Measurements from ENCODE around the gene SIT1.
"Not testable (repeated sequence)": the region's sequence is repeated elsewhere in the genome, so short reads cannot be mapped to it uniquely, and the experiment has no call there.

SIT1 gene

DNA sequence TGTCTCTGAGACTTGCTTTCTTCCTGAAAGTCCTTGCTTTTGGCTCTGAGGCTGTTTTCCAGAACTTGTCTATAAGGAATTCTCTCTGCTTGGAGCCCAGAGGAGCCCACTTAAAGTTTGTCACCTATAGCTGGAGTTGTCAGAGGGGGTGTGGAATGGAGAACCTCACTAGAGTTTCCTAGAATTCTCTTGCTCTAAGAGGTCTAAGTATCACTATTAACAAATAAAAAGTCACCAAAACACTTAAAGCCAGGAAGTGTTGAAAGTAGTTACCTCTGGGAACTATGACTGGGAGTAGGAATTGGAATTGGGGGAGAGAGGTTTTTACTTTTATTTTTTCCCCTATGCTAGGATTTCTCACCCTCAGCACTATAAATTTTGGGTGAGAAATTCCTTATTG, 15.0 kb downstream of the SIT1 start:
- no peak for DNase-seq

DNA sequence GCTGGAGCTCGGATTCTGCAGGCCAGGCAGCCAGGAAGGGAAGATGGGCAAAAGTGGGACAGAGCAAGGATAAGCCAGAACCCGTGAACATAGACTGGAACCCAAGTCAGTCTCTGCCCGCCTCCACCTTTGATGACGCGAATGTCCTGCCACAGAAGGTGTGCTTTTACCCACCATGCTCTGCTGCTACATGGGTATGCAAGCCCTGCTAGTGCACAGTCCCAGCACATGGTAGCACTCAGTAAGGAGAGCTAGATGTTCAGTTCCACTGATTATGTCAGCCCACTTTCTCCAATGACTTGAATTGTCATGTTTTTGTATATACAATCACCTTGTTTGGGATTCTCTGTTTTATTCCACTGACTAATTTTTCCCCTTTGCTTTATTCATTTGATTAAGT, 21.1 kb downstream of the SIT1 start:
- DNase-seq, result no peak

DNA sequence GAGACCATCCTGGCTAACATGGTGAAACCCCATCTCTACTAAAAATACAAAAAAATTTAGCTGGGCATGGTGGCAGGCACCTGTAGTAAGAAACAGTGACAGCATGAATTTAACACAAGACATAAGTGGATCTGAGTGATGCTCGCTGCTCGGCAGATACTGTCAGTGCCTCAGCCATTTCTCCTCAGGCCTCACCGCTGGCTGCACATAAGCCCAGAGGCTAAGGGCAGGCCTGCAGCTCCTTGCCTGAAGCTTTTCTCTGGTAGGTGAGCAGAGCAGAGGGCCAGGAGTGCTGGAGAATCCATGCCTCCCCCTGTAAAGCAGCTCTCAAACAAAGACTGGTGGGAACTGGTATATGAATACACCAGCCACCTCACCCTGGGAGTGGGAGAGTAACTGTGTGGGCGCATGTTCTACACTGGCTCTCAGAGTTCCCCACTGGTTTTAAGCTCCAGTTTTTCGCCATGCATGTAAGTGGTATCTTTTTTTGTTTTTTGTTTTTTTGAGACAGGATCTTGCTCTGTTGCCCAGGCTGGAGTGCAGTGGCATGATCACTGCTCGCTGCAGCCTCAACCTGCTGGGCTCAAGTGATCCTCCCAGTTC, 22.2 kb downstream of the SIT1 start:
- no peak for DNase-seq

DNA sequence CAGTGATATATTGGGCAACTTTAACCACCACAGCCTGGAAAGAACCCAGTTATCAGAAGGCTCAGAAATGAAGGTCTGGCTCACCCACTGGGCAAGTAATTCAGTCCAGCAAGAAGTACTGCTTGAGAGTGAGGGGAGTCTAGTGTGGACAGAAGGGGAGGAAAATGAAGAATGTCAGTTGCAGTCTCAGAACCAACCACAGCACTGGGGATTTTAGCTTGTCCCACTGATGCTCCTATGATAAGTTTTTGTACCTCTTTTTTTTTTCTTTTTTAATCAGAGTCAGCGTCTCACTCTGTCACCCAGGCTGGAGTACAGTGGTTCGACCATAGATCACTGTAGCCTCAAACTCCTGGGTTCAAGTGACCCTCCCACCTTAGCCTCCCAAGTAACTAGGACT, 23.2 kb downstream of the SIT1 start:
- DNase-seq, result no peak

DNA sequence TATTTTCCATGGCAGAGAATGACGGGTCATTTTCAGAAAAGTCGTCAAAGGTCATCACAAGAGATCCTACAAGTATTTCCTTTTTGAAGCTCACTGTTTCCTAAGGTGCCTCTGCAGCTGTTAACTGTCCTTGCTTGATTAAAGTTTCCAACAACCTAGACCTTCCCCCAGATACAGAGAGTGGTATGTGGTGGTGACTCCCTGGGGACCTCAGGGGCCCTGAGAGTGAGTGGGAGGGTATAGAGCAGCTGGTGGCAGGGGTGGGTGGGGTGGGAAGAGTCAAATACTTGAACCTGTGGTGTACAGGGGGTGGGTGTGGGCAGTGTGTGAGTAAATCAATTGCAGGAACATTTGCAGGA, 31.0 kb downstream of the SIT1 start:
- no peak for DNase-seq

DNA sequence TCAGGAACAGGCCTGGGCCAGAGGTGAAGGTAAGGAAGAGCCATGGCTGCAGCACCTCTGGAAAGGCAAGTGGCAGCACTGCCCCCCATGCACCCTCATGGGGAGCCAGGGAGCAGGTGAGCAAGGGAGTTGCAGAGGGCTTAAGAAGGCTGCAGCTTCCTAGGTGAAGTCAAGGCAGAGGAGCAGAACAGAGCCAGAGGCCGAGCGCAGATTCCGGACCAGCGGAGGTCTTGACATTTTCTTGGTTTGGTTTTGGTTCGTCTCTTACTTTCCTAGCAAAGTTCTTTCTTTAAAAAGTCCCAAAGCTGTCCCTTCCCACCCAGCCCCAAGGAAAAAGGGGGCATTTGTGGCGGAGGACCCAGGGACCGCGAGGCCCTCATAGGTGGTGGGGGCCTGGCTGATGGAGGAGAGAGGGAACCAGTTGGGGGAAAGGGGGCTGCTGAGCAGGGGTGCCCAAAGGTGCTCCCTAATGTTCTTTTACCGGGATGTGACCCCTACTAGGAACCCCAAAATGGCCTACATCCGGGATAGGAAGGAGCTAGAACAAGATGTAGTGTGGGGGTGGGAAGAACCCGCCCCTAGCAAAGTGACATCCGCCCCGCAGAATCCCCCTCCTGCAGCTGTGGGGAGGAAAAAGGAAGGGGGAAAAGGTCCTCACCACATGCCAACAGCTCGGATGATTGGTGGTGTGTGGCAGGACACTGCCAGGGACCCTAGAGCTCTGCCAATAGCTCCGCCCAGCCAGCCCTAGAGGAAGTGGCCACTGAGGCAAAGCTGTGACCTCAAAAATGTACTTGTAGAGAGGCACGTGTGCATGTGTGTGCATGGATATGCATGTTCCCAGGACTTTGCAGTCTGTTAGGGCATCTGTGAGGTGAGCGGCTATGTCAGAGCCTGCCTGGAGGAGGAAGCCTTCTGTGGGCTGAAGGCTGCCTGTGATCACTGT, 31.6 kb downstream of the SIT1 start:
- DNase-seq, result no peak

DNA sequence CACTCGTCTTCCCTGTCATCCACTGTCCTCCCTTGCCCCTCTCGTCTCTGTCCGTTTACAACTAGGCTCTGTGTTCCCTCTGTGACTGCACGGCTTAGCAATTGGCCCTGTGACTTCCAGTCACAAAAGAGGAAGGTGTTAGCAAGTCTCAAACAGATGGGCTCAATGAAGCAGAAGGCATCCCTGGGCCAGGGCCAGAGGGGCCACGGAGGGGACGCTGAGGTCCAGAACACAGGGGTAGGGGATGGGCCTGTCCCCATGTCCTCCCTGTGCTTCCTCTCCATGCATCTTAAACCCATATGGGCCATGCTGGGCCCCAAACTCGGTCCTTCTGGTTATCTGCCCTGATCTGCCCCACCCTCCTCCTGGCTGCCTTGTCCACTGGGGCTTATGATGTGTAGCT, 32.4 kb downstream of the SIT1 start, which contains the start of gene CD72:
CD72 (minus strand) TSS at position 89 of the 403 bp plus-strand sequence. CDS start 110 bp downstream, outside the sequence.
- DNase-seq, result no peak

DNA sequence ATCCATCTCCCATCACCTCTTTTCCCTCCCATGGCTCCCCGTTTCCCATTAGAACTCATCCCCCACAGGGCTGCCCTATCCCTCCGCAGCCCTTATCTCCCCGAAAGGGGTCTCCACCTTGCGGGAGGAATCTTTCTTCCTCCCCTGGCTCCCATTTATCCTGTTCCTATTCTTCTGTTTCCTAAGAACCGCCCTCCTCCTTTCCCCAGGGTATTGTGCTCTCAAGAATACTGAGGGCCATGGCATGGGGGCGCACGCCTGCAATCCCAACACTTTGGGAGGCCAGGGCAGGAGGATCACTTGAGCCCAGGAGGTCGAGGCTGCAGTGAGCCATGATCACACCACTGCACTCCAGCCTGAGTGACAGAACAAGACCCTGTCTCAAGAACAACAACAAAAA, 33.2 kb downstream of the SIT1 start:
- DNase-seq, result no peak

DNA sequence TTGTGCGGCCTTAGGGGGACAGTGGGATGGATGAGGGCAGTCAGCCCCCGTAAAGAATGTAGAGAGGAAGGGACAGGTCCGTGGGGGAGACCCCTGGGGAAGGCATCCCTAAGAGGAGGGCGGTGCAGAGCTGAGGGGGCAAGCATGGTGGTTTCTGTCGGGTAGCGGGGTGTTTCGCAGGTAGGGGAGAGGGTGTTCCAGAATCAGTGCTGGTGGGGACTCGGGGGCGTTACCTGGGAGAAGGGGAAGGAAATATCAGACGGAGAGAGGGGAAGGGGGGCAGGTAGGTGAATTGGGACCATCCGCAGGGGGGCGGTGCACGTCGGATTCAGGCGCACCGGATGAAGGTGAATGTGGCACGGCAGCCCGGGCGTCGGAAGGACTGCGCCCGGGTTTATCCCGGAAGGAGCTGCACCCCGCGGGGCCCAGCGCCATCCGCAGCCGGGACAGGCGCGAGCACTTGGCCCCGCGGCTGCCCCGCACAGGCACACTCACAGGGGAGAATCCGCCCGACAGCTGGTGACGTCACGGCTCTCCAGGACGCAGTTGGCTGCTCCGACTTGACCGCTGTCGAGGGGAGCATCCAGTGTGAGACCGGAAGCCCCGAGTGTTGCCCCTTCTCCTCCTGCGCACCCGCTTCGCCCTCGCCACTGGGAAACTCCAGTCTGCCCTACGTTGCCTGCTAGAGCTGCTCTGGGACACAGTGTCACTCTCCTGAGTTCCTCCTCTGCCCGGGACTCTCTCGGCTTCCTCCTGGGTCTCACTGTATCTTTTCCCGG, 33.9 kb downstream of the SIT1 start:
- no peak for DNase-seq

DNA sequence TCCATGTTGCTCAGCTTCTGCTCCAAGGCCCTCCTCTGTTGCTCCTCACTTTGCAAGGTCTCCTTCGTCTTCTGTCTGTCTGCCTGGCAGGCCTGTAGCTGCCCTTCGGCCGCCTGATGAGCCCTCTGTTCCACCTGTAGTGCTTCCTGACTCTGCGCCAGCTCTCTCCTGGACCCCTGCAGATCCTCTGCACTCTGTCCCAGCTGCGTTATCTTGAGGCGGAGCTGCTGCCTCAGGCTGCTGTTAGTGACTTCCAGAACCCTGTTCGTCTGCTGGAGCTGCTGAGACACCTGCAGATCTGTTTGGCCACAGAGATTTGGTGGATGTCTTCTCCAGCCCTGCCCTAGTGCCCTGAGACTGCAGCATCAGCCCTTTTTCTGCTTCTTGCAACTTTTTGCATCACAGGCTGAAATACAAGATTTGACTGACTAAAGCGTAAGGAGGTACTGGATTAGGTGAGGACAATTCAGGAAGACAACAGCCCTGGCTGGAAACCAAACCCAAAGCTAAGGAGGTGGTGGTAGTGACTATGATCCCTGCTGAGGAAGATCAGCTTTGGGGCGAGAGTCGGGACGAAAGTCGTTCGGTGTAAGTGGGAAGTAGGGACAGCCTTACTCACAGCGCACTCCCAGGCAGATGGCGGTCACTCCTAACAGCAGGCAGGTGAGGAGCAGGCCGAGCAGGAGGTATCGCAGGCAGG, 34.6 kb downstream of the SIT1 start:
- DNase-seq, result no peak

DNA sequence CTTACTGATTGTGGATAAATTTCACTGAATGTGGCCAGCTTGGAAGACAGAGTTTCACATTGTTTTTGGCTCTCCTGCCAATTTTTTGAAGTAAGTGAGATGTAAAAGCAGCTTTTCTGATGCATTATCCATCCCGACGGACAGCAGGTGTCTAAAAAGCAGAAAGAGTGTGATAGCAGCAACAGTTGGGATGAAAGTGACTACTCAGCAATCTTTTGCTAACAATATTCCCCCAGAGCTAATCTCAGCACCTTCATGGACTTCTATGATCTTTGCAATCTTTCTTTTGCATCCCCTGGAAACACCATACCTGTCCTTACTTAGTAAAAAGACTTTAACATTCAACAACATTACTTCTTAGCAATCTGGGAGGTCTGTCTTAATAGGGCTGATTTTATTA, 37.9 kb downstream of the SIT1 start:
- no peak for DNase-seq

DNA sequence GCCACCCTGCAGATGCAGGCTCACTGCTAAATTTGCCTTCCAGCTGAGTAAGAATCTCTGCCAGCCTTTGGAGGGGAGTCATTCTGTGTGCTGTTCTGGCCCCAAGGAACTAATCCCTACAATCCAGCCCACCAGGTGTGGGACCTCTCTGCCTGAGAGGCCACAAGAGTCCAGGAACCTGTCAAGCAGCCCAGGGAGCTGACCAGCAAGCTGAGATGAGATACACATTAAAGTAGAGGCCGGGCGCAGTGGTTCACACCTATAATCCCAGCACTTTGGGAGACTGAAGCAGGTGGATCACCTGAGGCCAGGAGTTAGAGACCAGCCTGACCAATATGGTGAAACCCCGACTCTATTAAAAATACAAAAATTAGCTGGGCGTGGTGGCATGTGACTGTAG, 38.7 kb downstream of the SIT1 start:
- not testable (repeated sequence) for DNase-seq

DNA sequence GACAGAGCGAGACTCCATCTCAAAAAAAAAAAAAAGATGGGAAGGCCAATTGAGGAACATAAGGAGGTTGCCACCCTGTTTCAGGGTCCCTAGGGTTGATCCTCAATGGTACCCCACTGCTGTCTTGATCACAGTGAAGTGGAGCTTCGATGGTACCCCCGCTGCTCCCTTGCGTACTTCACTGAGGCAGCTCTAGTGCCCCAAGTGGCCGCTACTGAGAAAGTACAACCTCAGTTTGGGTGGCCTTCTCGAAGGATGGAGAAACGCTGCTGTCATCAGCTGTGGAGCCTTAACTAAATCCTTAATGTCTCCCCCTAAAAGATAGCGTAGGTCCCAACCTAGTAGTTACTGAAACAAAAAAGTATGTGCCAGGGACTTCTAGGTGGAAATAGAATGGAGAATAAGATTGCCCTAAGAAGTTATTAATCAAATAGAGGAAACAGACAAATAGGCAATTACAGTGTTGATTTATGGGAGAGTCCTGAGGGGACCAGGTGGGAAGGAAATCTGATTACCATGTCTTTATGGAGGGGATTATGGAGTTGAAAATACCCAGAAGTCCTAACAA, 39.4 kb downstream of the SIT1 start:
- no peak for DNase-seq

DNA sequence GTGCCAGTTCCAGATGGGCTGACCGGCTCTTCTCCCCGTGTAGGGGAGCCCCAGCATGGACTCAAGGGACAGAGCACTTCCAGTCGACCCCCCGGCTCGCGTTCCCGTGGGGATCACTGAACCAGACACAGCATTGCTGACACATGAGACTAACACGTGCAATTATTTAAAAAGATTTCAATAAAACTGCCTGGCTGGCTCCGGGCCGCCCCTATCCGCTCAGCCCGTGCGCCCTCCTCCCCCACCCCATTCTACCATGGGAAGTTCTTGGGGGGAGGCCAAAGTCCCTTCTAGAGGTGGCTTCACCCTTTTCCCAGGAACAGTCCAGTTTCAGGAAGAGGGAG, 40.9 kb downstream of the SIT1 start:
- DNase-seq, result no peak

DNA sequence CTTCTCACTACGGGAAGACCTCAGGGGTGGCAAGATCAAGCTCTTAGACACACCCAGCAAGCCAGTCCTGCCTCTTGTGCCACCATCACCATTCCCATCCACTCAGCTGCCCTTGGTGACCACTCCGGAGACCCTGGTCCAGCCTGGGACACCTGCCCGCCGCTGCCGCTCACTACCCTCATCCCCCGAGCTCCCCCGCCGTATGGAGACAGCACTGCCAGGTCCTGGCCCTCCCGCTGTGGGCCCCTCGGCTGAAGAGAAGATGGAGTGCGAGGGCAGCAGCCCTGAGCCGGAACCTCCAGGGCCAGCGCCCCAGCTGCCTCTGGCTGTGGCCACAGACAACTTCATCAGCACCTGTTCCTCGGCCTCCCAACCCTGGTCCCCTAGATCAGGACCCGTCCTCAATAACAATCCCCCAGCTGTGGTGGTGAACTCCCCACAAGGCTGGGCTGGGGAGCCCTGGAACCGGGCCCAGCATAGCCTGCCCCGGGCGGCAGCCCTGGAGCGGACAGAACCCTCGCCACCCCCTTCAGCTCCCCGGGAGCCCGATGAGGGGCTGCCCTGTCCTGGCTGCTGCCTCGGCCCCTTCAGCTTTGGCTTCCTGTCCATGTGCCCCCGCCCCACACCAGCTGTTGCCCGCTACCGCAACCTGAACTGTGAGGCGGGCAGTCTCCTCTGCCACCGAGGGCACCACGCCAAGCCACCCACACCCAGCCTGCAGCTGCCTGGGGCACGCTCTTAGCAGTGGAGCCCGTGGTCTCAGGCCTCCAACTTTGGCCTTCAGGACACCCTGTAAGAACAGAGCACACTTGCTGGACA, 41.5 kb downstream of the SIT1 start:
- DNase-seq, result no peak

DNA sequence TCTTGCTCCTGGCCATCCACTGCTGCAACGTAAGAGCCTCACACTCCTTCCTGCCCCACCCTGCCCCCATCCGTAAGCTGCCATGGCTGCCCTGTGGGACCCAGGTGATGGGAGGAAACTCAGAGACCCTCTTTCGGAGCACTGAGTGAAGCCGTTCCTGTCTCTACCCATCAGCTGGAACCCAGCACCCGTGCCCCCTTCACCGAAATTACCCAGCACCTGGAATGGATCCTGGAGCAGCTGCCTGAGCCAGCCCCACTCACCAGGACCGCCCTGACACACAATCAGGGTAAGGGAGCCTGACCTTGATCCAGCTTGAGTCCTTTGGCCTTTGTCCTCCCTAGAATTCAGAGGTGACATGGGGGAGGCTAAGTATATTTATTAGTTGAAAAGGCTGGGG, 42.5 kb downstream of the SIT1 start:
- DNase-seq, result no peak

DNA sequence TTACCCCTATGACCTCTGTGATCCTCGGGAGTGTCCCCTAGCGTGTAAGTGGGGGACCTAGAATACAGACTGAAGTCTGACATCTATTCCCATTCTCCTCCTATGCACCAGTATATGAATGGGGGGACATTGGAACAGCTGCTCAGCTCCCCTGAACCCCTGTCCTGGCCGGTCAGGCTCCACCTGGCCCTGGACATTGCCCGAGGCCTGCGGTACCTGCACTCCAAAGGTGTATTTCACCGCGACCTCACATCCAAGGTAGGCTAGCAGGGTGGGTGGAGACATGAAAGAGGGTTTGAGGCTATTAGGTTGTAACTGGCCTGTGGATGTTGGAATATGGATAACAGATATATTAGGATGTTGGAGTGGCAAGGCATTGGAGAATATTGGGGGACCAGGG, 44.0 kb downstream of the SIT1 start:
- DNase-seq, result no peak

DNA sequence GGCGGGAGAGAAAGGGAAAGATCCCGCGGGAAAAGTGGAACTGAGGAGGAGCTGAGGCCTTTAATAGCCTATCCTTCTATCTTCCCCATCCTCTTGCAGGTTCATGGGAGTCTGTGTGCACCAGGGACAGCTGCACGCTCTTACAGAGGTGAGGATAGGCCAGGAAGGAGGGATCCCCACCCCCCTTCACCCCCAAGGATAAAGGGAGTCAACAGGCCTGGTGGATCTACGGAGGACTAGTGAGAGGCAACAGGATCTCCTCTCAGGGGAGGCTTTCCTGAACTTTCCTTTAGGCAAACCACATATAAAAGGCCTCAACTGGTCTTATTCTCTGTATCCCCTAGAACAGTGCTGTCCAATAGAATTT, 44.6 kb downstream of the SIT1 start:
- DNase-seq, result no peak

DNA sequence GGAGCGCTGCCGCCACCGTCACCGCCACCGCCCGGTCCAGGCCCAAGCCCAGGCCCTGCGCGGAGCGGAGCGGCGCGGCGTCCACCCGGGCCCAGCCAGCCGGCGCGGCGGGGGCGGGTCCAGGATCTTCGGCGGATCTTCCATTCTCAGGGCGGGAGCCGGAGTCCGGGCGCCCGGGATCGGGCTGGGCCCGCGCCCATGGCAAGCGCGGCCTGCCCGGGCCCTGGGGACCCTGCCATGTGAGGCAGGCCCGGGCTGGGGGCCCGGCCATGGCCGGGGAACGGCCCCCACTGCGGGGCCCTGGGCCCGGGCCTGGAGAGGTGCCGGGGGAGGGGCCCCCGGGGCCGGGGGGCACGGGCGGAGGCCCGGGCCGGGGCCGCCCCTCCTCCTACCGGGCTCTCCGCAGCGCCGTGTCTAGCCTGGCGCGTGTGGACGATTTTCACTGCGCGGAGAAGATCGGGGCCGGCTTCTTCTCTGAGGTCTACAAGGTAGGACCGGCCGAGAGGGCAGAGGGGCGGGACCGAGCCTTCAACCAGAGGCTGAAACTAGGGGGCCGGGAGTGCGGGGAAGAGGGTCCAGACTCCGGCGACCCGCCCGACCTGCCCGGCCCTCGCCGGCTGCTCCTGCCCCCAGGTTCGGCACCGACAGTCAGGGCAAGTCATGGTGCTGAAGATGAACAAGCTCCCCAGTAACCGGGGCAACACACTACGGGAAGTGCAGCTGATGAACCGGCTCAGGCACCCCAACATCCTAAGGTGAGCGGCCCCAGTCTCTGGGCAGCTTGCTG, 45.2 kb downstream of the SIT1 start:
- DNase-seq, result no peak

DNA sequence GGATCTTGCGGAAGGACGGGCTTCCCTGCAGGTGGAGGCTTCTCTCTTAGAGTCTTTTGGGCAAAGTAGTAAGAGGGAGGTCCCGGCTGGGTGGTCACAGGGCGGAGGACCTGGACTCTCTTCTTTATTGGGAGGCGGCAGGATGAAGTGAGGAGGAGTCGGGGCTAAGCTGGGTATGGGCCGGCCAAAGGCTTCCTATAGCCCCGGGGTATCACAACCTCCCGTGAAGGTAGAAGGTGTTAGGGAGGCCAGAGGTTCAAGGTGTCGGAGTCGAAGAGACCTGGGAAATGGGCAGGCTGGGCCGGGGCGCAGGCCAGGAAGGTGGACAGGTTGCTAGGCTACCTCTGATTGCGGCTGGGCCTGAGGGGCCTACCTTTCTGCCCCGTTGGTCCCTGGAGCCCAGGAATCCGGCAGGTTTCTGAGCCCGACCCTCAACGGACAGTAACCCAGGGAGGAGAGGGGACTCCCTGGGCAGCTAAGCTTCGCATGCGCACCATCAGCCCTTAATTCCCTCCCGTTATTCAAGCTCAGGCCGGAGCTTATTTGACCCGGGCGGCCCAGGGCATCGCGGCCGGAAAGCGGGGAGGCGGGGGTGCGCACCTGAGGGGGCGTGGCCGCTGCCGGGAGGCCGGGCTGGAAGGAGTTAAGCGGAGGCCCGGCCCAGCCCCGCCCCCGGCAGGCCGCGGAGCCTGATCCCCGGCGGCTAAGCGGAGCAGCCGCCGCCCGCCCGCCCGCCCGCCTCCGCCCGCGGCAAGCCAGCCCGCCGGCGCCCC, 46.0 kb downstream of the SIT1 start, which contains the start of gene TESK1:
TESK1 (plus strand) TSS at position 685 of the 773 bp plus-strand sequence. CDS start 358 bp downstream, outside the sequence.
- no peak for DNase-seq

All from NCI-H1436 treated with DMSO at 0.1 percent for 48 hours (cell line).